HG03196 (cell line): ENCODE data around the gene MMEL1.
"Not testable (repeated sequence)": the region's sequence is repeated elsewhere in the genome, so short reads cannot be mapped to it uniquely, and the experiment has no call there.

Experiments
- ATAC-seq: cut with Tn5 transposase; IDR thresholded peaks from one replicate; pipeline ENCODE4 v1.9.1; 2021; ENCODE audit not compliant: unreplicated experiment

MMEL1 gene

GRCh38 chr1:2629627-2630497 is 3.0 kb downstream of the MMEL1 start:
- no peak for ATAC-seq

- no peak for ATAC-seq
Measured at GRCh38 chr1:2628933-2629626, 3.7 kb downstream of the MMEL1 start.

- no peak for ATAC-seq
Measured at GRCh38 chr1:2628191-2628932, 4.5 kb downstream of the MMEL1 start.

- ATAC-seq: no peak
Measured at GRCh38 chr1:2627746-2628145, 5.1 kb downstream of the MMEL1 start.

- not testable (repeated sequence) for ATAC-seq
Measured at GRCh38 chr1:2625748-2626147, 7.1 kb downstream of the MMEL1 start.

- ATAC-seq: no peak
Measured at GRCh38 chr1:2625311-2625710, 7.5 kb downstream of the MMEL1 start.

GRCh38 chr1:2624735-2625300 is 8.0 kb downstream of the MMEL1 start:
- no peak for ATAC-seq

- no peak for ATAC-seq
Measured at GRCh38 chr1:2623571-2624337, 9.1 kb downstream of the MMEL1 start.

GRCh38 chr1:2617971-2618470 is 14.8 kb downstream of the MMEL1 start:
- no peak for ATAC-seq

- no peak for ATAC-seq
Measured at GRCh38 chr1:2614145-2614544, 18.7 kb downstream of the MMEL1 start.

- no peak for ATAC-seq
Measured at GRCh38 chr1:2612591-2613365, 20.0 kb downstream of the MMEL1 start.

- no peak for ATAC-seq
Measured at GRCh38 chr1:2611621-2612437, 21.0 kb downstream of the MMEL1 start.

- no peak for ATAC-seq
Measured at GRCh38 chr1:2611031-2611501, 21.8 kb downstream of the MMEL1 start.

GRCh38 chr1:2610036-2610959 is 22.5 kb downstream of the MMEL1 start:
- ATAC-seq: no peak

GRCh38 chr1:2609319-2610035 is 23.3 kb downstream of the MMEL1 start:
- ATAC-seq: no peak

GRCh38 chr1:2607641-2608091 is 25.1 kb downstream of the MMEL1 start:
- ATAC-seq: no peak
